ENCODE data around the gene C11orf87.

Gene C11orf87

DNA sequence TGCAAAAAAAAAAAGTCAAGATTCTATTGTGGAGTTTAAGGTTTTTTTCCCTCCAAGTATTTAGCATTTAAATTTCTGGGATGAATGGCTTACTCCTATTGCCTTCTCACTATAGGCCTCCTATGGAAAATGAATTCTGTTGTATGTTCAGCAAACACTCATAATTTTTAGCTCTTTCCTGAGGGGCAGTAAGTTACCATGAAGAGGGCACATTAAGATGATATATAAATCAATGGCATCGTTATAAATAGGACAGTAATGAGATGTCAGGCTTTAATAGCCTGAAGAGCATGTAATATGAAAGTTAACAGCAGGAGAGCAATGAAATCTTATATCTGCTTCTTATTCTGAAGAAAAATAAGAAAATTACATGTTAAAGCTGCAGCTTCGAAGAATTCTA lies 32.9 kb downstream of the C11orf87 start:
- DNase-seq = no peak
